GM19239 (cell line): Measurements from ENCODE around the gene MIEF2.

ENCODE experiments used
- DNase-seq: peaks from one replicate; pipeline ENCODE4 v3.0.0; 2011; ENCODE audit warnings: low spot score; ENCODE audit not compliant: insufficient read length
- FAIRE-seq: peaks from 2 replicates; lab custom pipeline; 2011; peaks lifted over from hg19 to GRCh38; lab: Jason Lieb, UNC

MIEF2 gene

DNA sequence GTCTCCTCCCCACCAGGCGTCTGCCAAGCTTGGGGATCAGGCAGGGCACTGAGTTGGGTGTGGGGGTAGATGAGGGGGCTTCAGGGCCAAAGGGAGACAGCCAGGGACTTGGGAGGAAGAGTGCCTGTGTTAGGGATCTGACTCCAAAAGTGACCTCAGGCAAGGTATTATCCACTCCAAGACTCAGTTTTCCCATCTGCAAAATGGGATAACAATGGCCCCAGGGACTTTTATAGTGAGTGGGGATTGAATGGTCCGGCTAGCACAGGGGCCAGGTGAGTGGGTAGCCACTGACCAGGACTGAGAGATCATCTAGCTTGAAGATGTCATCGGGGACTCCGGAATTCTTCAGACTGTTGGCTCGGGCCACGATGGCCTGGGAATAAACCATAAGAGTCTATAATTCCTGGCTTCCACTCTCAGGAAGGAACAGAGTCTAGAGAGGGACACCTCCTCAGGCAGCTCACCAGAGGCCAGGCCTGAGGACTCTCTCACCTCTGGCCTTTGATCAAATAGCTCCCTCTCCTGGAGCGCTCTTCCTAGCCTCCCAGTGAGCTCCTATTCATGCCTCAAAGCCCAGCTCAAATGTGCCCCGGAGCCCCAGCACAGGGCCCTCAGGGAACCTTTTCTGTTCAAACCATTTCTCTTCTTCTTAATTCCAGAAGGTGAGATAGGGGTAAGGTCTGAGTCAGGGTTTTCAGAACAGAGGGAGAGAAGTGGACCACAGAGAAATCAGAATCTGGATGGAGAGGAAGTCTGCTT lies 5.4 kb upstream of the MIEF2 start:
- no peak for DNase-seq
- no peak for FAIRE-seq

- DNase-seq (no peak), FAIRE-seq (no peak)
These were observed 4.1 kb upstream of the MIEF2 start for GRCh38 chr17:18256351-18256750.

DNA sequence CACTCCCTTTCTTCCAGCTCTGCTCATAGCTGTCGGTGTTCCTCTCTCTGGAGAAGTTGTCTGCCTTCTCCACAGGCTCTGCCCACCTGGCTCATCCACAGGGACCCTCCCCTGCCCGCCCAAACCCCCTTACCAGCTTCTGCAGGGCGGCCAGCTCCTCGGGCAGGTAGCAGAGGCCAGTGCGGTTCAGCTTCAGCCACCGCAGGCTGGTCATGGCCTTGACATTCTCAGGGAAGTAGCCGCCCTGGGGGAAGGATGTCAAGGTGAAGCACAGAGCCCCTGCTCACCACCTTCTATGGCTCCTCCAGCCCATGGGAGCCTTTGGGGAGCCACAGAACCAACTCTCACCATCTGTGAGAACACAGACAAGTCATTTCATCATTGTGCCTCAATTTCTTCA lies 3.7 kb upstream of the MIEF2 start:
- DNase-seq = no peak
- no peak for FAIRE-seq

DNA sequence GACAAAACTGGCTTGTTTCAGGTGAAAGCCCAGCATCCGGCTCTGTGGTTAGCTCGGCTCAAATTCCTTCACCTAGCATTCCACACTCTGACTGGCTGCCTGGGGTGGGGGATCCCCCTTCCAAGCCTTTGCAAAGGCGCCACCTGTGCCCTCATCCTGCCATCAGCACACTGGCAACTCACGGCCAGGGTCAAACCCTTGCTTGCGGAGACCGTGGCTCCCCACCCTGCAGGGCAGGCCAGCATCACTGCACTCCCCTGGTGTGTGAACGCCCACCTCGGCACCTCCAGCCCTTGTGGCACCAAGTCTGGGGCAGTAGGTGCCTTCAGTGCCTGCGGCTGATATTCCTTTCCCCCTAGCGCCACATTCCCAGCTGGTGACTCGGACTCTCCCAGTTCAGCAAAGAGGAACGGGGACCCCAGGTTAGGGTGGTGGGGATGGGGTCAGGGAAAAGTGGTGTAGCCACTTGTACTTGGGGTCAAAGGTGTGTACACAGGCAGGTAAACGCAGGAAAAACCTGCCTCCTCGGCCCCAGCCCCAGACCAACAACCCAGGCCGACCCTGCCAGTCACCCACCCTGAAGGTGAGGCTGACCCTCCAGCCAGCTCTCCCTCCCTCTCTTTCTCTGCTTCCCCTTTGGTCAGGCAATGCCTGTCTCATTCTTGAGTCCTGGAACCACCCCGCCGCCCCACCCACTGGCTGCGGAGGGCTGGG lies 3.0 kb upstream of the MIEF2 start:
- FAIRE-seq = peak; percentile 40

GRCh38 chr17:18257982-18258355 lies 2.5 kb upstream of the MIEF2 start:
- peak; percentile 67 for DNase-seq
- peak; percentile 71 for FAIRE-seq

More for the DNA sequence above, 3.0 kb upstream of the MIEF2 start:
- peak; percentile 63 for DNase-seq

- DNase-seq (peak; percentile 54), FAIRE-seq (no peak)
These were observed 2.0 kb upstream of the MIEF2 start, which contains the start of gene FLII for GRCh38 chr17:18258356-18259038. Gene FLII, minus strand, starts transcription at chr17:18258738. Its CDS starts 48 bp downstream, at chr17:18258690.

- FAIRE-seq = peak; percentile 28
- no peak for DNase-seq
These were observed 686 bp upstream of the MIEF2 start for GRCh38 chr17:18259621-18260331.

- DNase-seq (peak; percentile 66), FAIRE-seq (peak; percentile 28)
These were observed 669 bp downstream of the MIEF2 start for GRCh38 chr17:18261146-18261515.

GRCh38 chr17:18261659-18262058 lies 1.2 kb downstream of the MIEF2 start:
- FAIRE-seq (no peak), DNase-seq (no peak)

- no peak for FAIRE-seq
These were observed 1.6 kb downstream of the MIEF2 start for GRCh38 chr17:18262111-18262510.

GRCh38 chr17:18262641-18263040 lies 2.2 kb downstream of the MIEF2 start:
- FAIRE-seq (no peak), DNase-seq (no peak)

More at GRCh38 chr17:18262111-18262510, 1.6 kb downstream of the MIEF2 start:
- no peak for DNase-seq

DNA sequence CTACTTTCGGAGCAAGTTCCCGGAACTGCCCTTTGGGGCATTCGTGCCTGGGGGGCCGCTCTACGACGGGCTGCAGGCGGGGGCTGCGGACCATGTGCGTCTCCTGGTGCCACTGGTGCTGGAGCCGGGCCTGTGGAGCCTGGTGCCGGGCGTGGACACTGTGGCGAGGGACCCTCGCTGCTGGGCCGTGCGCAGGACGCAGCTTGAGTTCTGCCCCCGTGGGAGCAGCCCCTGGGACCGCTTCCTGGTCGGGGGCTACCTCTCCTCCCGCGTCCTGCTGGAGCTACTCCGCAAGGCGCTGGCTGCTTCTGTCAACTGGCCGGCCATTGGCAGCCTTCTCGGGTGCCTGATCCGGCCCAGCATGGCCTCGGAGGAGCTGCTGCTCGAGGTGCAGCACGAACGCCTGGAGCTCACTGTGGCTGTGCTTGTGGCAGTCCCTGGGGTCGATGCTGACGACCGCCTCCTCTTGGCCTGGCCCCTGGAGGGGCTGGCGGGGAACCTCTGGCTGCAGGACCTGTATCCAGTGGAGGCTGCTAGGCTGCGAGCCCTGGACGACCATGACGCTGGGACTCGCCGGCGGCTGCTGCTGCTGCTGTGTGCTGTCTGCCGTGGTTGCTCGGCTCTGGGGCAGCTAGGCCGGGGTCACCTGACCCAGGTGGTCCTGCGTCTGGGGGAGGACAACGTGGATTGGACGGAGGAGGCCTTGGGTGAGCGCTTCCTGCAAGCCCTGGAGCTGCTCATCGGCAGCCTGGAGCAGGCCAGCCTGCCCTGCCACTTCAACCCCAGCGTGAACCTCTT lies 3.6 kb downstream of the MIEF2 start:
- no peak for DNase-seq
- no peak for FAIRE-seq

DNA sequence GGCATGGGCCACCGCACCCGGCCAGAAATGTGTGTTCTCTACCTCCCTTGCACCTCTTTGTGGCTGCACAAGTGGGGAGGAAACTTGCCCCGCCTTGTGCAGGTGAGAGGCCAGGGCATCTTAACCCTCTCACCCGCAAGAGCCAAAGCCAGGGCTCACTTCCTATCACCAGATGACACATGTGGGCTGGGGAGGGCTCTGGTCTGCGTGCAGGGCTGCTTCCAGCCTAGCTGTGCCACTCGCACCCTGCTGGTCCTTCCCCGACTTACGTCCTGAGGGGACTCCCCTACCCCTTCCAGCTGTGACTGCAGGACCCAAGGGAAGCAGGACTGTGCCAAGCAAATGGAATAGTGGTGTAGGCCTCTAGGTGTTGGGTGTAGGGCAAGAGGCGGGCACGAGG lies 6.9 kb downstream of the MIEF2 start:
- no peak for DNase-seq
- FAIRE-seq = no peak

DNA sequence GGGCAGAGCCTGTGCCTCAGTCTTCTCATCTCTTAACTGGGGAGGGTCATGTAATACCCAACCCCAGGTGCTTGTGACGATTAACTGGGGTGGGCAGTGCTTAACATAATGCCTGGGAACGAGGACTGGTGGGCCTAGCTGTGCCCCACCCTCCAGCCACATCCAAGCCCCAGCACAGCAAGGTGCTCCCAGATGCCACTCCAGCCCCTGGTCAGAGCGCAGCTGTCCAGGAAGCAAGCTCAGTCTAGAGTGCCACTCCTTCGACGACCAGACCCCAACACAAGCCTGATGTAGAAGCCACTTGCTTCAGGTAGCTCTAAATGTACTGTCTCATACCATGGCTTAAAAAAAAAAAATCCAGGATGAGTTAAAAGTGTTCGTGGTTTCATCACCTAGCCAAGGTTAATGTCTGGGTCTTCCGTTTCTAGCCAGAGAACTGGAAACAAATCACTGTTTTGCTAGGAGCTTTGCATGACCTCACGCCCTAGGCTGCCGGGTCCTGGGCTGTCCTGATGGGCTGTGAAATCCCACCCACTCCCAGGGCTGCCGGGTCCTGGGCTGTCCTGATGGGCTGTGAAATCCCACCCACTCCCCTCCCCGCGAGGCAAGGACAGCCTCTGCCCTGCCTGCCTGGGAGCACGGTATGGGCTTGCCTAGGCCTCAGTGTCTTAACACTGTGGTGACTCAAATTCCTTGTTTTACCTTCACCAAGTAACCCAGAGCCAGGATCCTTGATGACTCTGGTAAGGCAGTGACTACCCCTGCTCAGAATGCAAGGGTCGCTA lies 7.7 kb downstream of the MIEF2 start:
- FAIRE-seq = no peak
- no peak for DNase-seq

GRCh38 chr17:18270046-18270931 lies 9.8 kb downstream of the MIEF2 start:
- FAIRE-seq = no peak

DNA sequence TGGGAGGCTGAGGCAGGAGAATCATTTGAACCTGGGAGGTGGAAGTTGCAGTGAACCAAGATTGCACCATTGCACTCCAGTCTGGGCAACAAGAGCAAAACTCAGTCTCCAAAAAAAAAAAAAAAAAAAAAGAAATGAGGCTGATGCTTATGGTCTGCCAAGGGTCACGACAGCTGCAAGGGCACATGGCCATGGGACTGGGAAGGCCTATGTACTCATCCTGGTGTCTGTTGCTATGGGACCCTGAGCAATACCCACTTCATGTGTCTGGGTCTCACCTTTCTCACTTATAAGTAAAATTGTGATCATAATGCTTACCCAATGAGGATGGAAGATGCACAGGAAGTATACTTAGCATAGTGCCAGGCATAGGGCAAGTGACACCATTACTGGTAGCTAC lies 16.6 kb downstream of the MIEF2 start:
- DNase-seq (no peak), FAIRE-seq (no peak)

More at GRCh38 chr17:18270046-18270931, 9.8 kb downstream of the MIEF2 start:
- no peak for DNase-seq

GRCh38 chr17:18278867-18279266 lies 18.4 kb downstream of the MIEF2 start:
- FAIRE-seq (no peak), DNase-seq (no peak)

- DNase-seq (no peak), FAIRE-seq (no peak)
These were observed 19.8 kb downstream of the MIEF2 start for GRCh38 chr17:18280249-18280648.
